ENCODE measurements around the gene SLC25A29.
A peak's percentile ranks its signal among the peaks of the same experiment; 100 is the strongest.
"Not testable (repeated sequence)": the region's sequence is repeated elsewhere in the genome, so short reads cannot be mapped to it uniquely, and the experiment has no call there.

The SLC25A29 gene

DNA sequence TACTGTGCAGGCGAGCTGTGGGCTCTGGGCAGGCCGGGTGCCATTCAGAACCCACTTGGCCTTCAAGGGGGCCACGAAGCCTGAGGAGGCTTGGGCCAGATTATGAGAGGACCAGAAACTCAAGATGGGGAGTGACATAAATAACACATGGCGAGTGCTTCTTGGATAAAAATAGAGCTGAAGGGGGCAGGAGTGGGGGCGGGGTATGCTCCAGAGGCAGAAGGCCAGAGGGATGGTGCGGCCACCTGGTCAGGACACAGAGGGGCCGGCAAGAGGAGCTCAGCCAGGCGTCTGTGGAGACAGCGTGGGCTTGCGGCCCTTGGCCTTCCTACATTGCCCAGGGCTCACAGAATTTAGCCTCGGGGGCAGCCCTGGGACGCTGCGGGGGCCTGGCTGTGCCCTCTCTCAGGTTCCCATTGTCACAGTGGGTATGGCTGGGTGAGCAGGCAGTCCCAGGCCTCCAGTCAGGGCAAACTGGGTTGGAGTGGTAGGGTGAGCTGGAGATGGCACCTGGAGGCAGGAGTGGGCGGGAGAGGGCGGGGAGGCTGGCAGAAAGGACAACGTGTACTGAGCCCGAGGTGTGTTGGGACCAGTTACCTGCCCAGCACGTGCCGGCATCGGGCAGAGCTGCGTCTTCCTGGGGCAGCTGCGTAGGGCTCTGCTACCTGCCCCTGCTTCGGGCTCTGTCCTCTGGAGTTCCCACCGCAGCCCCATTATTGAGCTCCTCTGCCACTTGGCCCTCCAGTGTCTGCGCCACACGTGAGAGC, 7.4 kb upstream of the SLC25A29 start:
- CTCF ChIA-PET = interaction anchor here (0.9 to 3.9 kb wide), 5 partner anchors 9 to 31 kb away, joined by 3 to 15 read pairs (median 6); no protein-coding TSS in a partner anchor
- no peak for DNase-seq (ENCODE audit: low read depth, low spot score)
- no peak overlapping the region for H3K4me3 ChIP-seq (ENCODE audit: low read depth, low read length)
- POLR2A ChIA-PET = interaction anchor here (0.5 to 0.6 kb wide), 2 partner anchors 13 to 42 kb away, joined by 3 to 4 read pairs; no protein-coding TSS in a partner anchor
- TF ChIP-seq, protein P1, sequence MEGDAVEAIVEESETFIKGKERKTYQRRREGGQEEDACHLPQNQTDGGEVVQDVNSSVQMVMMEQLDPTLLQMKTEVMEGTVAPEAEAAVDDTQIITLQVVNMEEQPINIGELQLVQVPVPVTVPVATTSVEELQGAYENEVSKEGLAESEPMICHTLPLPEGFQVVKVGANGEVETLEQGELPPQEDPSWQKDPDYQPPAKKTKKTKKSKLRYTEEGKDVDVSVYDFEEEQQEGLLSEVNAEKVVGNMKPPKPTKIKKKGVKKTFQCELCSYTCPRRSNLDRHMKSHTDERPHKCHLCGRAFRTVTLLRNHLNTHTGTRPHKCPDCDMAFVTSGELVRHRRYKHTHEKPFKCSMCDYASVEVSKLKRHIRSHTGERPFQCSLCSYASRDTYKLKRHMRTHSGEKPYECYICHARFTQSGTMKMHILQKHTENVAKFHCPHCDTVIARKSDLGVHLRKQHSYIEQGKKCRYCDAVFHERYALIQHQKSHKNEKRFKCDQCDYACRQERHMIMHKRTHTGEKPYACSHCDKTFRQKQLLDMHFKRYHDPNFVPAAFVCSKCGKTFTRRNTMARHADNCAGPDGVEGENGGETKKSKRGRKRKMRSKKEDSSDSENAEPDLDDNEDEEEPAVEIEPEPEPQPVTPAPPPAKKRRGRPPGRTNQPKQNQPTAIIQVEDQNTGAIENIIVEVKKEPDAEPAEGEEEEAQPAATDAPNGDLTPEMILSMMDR (IDR thresholded peaks at IDR 0.05; ENCODE audit: insufficient read depth, low read length, missing control alignments) = no peak

DNA sequence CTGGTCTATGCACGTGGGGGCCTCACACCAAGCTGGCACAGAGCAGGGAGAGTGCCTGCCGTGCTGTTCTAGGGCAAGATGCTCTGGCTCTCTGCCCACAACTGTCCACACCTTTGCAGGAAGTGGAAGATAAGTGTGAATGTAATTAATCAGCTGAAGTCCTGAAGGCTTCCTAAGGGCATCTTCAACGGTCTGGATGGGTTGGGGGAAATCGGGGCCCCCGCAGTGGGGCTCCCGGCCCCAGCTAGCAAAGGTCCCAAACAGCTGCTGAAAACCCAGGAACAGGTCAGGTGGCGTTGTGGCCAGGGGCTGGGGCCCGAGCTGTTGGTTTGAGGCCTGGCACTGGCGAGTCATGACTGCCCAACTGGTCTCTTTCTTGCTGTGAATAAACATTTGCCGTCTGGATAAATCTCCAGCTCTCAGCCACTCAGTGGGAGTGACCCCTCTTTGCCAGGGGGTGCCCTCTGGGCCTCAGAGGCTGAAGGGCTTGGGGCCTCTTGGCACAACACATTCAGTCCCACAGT, 6.7 kb upstream of the SLC25A29 start:
- ChIA-PET POLR2A (interaction anchor here (0.5 kb wide), 1 partner anchor 14 kb away, joined by 3 read pairs; no protein-coding TSS in a partner anchor), CTCF (interaction anchor here (1.0 to 3.9 kb wide), 5 partner anchors 9 to 30 kb away, joined by 3 to 15 read pairs (median 3); partner anchors contain the start of gene SLC25A47)
- no peak for DNase-seq (ENCODE audit: low read depth, low spot score)
- TF ChIP-seq, protein P1 (IDR thresholded peaks at IDR 0.05; ENCODE audit: insufficient read depth, low read length, missing control alignments) = no peak
- no peak overlapping the region for H3K4me3 ChIP-seq (ENCODE audit: low read depth, low read length)

DNA sequence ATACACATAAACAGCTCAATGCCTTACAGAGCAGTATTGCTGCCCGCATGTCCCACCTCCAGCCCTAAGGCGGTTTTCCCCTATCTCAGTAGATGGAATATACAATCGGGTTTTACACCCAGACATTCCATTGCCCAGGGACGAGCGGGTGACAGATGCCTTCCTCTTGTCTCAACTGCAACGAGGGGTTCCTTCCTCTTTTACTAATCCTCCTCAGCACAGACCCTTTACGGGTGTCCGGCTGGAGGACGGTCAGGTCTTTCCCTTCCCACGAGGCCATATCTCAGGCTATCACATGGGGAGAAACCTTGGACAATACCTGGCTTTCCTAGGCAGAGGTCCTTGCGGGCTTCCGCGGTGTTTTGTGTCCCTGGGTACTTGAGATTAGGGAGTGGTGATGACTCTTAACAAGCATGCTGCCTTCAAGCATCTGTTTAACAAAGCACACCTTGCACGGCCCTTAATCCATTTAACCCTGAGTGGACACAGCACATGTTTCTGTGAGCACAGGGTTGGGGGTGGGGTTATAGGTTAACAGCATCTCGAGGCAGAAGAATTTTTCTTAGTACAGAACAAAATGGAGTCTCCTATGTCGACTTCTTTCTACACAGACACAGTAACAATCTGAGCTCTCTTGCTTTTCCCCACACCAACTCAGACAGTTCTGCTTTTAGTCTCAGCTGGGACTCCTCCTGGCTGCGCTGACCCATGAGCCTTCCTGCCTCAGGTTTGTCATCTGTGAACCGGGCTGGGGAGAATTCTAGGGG, 6.0 kb upstream of the SLC25A29 start:
- DNase-seq (ENCODE audit: low read depth, low spot score); POLR2A ChIA-PET; H3K4me3 ChIP-seq (ENCODE audit: low read depth, low read length): not testable (repeated sequence)
- CTCF ChIA-PET = interaction anchor here (1.0 to 3.9 kb wide), 4 partner anchors 9 to 26 kb away, joined by 3 to 15 read pairs (median 4); partner anchors contain the start of gene SLC25A47

DNA sequence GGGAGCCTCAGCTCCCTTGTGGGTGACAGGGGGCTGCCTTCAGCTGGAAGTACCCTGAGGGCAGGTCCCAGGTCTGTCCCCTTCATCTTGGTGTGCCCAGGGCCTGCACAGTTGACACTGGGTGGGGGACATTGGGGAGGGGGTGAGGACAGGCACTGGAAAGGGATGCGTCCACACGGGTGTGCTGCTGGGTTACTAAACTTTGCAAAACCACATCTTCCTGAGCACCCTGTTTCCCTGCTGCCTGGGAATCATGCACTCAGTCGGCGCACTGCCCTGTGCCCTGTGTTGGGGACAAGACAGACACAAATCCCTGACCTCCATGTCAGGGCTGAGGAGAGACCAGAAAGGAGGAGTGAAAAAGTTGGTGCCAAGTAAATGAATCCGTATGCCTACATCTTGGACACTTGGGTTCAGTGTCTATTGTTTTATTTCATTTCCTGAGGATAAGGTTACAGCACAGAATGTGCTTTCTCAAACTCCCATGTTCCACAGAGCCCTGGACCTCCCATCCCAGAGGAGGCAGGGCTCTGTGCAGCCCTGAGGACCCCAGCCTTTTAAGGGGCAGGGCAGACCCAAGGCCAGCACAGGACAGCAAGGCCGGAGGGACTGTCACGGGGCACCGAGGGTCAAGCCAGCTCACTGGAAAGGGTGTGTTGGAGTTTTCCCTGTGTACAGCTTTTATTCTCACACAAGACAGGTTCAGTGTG, 2.9 kb upstream of the SLC25A29 start:
- TF ChIP-seq, protein P1 (IDR thresholded peaks at IDR 0.05; ENCODE audit: insufficient read depth, low read length, missing control alignments) = no peak
- ChIA-PET POLR2A (no interaction called here), CTCF (interaction anchor here (0.7 to 1.7 kb wide), 7 partner anchors 8 to 362 kb away, joined by 3 to 10 read pairs (median 3); no protein-coding TSS in a partner anchor)
- H3K4me3 ChIP-seq (ENCODE audit: low read depth, low read length) = no peak overlapping the region
- DNase-seq (ENCODE audit: low read depth, low spot score) = no peak

DNA sequence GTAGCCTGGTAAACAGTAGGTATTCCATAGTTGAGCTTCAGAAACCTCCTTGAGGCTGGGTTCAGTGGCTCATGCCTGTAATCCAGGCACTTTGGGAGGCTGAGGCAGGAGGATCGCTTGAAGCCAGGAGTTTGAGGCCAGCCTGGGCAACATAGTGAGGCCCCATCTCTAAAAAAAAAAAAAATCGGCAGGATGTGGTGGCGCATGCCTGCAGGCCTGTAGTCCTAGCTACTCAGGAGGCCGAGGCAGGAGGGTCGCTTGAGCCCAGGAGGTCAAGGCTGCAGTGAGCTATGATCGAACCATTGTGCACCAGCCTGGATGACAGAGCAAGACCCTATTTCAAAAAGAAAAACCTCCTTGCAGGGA, 2.2 kb upstream of the SLC25A29 start:
- DNase-seq (ENCODE audit: low read depth, low spot score); H3K4me3 ChIP-seq (ENCODE audit: low read depth, low read length); POLR2A ChIA-PET: not testable (repeated sequence)
- CTCF ChIA-PET = interaction anchor here (0.8 to 1.7 kb wide), 3 partner anchors 9 to 70 kb away, joined by 4 to 10 read pairs (median 4); no protein-coding TSS in a partner anchor

DNA sequence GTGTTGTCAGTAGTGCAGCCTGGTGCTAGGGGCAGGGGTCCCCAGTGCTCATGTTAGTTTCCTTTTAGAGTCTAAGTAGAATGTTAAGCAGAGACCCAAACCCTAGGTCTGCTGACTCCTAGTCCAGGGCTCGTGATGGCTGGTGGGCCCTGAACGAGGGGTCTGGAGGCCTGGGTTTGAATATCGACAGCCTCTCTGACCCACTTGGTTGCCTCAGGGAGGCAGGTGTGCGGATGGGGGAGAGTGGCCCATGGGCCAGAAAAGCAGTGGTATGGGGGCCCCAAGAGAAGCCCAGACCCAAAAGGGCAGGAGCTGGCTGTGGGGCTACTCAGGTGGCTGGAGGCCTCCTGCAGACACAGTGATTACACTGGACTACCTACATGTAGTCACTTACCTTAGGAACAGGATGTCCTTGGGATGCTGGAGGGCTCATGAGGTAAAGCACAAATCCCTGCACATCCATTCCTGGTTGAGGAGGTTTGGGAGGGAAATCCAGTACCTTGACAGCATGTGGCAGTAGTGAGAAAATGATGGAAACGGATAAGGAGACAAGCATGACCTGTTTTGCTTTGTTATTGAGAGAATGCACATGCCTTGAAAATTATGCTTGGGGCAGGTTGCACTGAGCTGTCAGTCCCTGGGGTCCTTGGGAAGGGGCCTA, 1.7 kb upstream of the SLC25A29 start:
- CTCF ChIA-PET = interaction anchor here (0.8 to 1.7 kb wide), 3 partner anchors 9 to 70 kb away, joined by 4 to 10 read pairs (median 4); no protein-coding TSS in a partner anchor
- POLR2A ChIA-PET = interaction anchor here (1.1 kb wide), 1 partner anchor 67 kb away, joined by 3 read pairs; a partner anchor contains a TSS
- TF ChIP-seq, protein P1 (IDR thresholded peaks at IDR 0.05; ENCODE audit: insufficient read depth, low read length, missing control alignments) = no peak
- H3K4me3 ChIP-seq (ENCODE audit: low read depth, low read length) = peak overlapping the region; percentile 72
- no peak for DNase-seq (ENCODE audit: low read depth, low spot score)

All from AG04449 (cell line).